Kidney (tissue), 14 donors: Measurements from ENCODE around the gene FAM53A. TPM values are rescaled to one million over a fixed set of nuclear protein-coding genes. Genes with fewer than 3 reads are reported as not detected.

ENCODE experiments used
- DNase-seq, 5 donors: peaks; one replicate each; pipeline ENCODE4 v3.0.0-alpha.2; 2013 to 2020
- FAIRE-seq: peaks from 2 replicates; lab custom pipeline; 2012; peaks lifted over from hg19 to GRCh38; lab: Jason Lieb, UNC
- H3K27ac ChIP-seq, 2 donors: one replicate each; pipeline ENCODE4 v1.7.0; 2013; ENCODE audit warnings: low read depth in 2 of 2, low read length in 2 of 2, inconsistent platforms in 1 of 2
- H3K27me3 ChIP-seq: one replicate; pipeline ENCODE4 v1.7.1; 2013; ENCODE audit warnings: low read length, inconsistent platforms; ENCODE audit not compliant: control insufficient read depth, insufficient read depth
- H3K36me3 ChIP-seq, 3 donors: one replicate each; pipeline versions ENCODE4 v1.7.0 to v1.7.1; 2013; ENCODE audit warnings: low read length in 3 of 3, control low read depth in 1 of 3, inconsistent platforms in 1 of 3; ENCODE audit not compliant: insufficient read depth in 3 of 3, control insufficient read depth in 2 of 3
- H3K4me1 ChIP-seq, 3 donors: one replicate each; pipeline versions ENCODE4 v1.7.0 to v1.7.1; 2013; ENCODE audit warnings: low read length in 3 of 3, inconsistent platforms in 1 of 3, low read depth in 1 of 3; ENCODE audit not compliant: control insufficient read depth in 2 of 3, insufficient read depth in 2 of 3
- H3K4me3 ChIP-seq, 3 donors: one replicate each; pipeline versions ENCODE4 v1.7.0 to v1.8.1; 2013; ENCODE audit warnings: low read length in 3 of 3, control low read depth in 1 of 3, inconsistent platforms in 1 of 3
- H3K9ac ChIP-seq, 3 donors: one replicate each; pipeline versions ENCODE4 v1.7.0 to v1.7.1; 2013; ENCODE audit warnings: low read length in 3 of 3, control low read depth in 1 of 3, inconsistent platforms in 1 of 3
- H3K9me3 ChIP-seq, 3 donors: one replicate each; pipeline versions ENCODE4 v1.7.0 to v1.7.1; 2013; ENCODE audit warnings: low read length in 3 of 3, control low read depth in 1 of 3, inconsistent platforms in 1 of 3; ENCODE audit not compliant: control insufficient read depth in 2 of 3, insufficient read depth in 1 of 3
- intact Hi-C: fragments of 100-400 bp; cut with DNase I; formaldehyde crosslinking; loops from one replicate; pipeline ENCODE4 v1.11.1; 2022
- polyA plus RNA-seq: library from polyadenylated mRNA; stranded (reverse); fragments of 350-450 nt; fragmentation: Illumina TruSeq; extraction: RNeasy Lipid Tissue Mini Kit (QIAGEN cat#74804); gene quantifications from one replicate; pipeline ENCODE4 v1.2.3, GENCODE V29; 2014; ENCODE audit warnings: low read depth, low replicate concordance; ENCODE audit not compliant: insufficient read depth
- total RNA-seq: library from RNA; stranded (reverse); fragmentation: NEBNext Ultra II Directional; extraction: Animal tissue kit (Norgen Biotek cat#: 25700); gene quantifications from one replicate; pipeline ENCODE4 v1.2.1, GENCODE V29; 2021
- TF ChIP-seq, protein P1 (sequence below): IDR thresholded peaks from 3 replicates; pipeline ENCODE4 v1.5.1; 2012; ENCODE audit warnings: mild to moderate bottlenecking, moderate library complexity, borderline replicate concordance; ENCODE audit not compliant: insufficient read depth; ENCODE audit errors: extremely low read depth
- donor health status: control.
- donor health status: control.
- donor health status: control.
- donor health status: control.
- donor health status: control.
- donor health status: DM: yes; HTN: yes; CAD: no.
- donor health status: Normal renal cell carcinoma (clear cell type).

The FAM53A gene
- total and polyA plus RNA-seq, 2 donors from 2014 or later: 1.2 to 2.9 TPM

DNA sequence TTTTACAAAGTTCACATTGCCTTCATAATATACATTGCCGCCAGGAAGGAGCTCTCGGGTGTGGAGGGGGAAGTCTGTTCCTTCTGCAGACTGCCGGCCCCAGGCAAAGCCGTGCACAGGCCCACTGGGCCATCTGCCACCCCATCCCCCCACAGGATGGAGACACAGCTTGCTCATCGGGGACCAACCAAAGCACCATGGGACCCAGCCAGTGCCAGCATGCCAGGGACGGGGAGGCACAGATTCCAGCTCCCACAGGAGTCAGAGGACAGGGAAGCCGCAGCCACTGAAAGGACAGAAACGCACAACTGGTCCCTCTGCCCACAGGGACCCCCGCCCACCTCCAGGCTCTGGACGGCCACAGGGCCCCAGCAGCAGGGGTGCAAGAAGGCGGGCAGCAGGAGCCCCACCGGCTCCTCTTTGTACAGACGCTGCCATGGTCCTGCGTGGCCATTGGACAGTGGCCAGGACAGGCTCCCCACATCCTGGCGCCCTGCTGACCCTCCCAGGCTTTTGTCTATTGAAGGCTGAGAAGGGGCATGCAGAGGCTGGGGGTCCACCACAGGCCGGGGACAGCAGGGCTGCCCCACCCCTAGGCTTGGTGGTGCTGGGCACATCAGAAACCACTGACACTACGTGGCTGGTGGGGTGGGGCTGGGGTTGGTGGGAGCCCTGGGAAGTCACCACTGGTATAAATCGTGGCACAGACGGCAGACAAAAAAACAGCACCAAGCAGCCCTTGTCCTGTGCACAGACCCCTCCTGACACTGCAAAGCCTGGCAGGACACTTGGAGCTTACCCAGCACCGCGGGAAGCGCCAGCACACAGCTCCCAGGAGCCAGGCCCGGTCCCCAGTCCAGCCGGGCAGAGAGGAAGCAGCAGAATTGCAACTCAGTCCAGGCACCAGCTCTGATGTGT lies 89.0 kb downstream of the FAM53A start:
- H3K9ac ChIP-seq: no peak overlapping the region
- intact Hi-C loops: no loop called here
- no peaks in the 10 kb centered on the region for H3K4me1 ChIP-seq
- DNase-seq: peak in 2 of 5 donors; percentile 28 to 55
- H3K9me3 ChIP-seq: peaks cover 0 to 11% (median 3%) of the 10 kb centered on the region in 3 donors
- no peak overlapping the region for H3K27ac ChIP-seq
- H3K27me3 ChIP-seq: no peaks in the 10 kb centered on the region
- H3K4me3 ChIP-seq: no peak overlapping the region
- H3K36me3 ChIP-seq: no peaks in the 10 kb centered on the region
- no peak for FAIRE-seq
- TF ChIP-seq, protein P1, sequence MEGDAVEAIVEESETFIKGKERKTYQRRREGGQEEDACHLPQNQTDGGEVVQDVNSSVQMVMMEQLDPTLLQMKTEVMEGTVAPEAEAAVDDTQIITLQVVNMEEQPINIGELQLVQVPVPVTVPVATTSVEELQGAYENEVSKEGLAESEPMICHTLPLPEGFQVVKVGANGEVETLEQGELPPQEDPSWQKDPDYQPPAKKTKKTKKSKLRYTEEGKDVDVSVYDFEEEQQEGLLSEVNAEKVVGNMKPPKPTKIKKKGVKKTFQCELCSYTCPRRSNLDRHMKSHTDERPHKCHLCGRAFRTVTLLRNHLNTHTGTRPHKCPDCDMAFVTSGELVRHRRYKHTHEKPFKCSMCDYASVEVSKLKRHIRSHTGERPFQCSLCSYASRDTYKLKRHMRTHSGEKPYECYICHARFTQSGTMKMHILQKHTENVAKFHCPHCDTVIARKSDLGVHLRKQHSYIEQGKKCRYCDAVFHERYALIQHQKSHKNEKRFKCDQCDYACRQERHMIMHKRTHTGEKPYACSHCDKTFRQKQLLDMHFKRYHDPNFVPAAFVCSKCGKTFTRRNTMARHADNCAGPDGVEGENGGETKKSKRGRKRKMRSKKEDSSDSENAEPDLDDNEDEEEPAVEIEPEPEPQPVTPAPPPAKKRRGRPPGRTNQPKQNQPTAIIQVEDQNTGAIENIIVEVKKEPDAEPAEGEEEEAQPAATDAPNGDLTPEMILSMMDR: no peak

DNA sequence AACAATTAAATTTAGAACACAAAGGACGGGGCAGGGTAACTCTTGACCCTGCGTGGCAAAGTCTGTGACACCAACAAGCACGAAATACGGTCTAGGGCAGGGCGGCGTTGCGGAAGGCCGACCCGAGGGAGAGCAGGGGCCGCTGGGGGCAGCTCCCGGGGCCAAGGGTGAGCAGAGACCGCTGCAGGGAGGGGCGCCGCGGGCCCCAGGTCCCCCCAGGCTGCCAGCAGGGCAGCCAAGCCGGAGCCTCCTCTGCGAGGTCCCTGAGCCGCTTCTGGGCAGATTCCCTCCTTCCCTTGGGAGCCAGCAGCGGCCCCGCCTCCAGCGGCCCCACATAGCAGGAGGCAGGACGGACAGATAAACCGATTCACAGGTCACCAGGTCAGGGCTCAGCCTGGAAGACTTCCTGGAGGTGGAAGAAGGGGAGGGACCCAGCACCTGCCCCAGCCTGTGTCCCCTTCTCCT lies 90.2 kb downstream of the FAM53A start:
- DNase-seq (peak in 2 of 5 donors; percentile 39 to 45), FAIRE-seq (no peak)
- no peaks in the 10 kb centered on the region for H3K36me3 ChIP-seq
- H3K4me1 ChIP-seq: no peaks in the 10 kb centered on the region
- H3K27me3 ChIP-seq: no peaks in the 10 kb centered on the region
- intact Hi-C loops: no loop called here
- H3K9ac ChIP-seq: no peak overlapping the region
- TF ChIP-seq, protein P1: no peak
- no peak overlapping the region for H3K4me3 ChIP-seq
- H3K27ac ChIP-seq: no peak overlapping the region
- peaks cover 0 to 12% (median 4%) of the 10 kb centered on the region in 3 donors for H3K9me3 ChIP-seq

DNA sequence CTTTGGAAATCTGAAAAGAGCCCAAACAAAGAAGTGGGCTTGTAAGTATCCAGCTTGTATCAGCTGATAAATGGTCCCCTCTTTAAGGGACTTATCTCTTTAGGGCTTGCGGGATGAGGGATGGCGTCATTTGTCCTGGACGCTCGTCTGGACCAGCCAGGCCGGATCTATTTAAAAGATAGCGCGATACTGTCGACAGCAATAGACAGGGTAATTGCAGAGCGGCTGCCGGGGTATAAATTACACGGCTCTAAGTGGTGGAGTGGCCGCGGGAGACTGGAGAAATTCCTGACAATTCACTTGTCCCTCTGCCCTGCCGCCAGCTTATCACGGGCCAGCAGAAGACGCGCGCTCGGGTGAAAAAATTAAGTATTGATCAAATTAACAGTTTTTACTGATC lies 90.7 kb downstream of the FAM53A start:
- H3K36me3 ChIP-seq: no peaks in the 10 kb centered on the region
- no peak overlapping the region for H3K9ac ChIP-seq
- no peak for FAIRE-seq
- DNase-seq: peak in 2 of 5 donors; percentile 25 to 44
- no peaks in the 10 kb centered on the region for H3K4me1 ChIP-seq
- H3K27me3 ChIP-seq: no peaks in the 10 kb centered on the region
- H3K27ac ChIP-seq: no peak overlapping the region
- intact Hi-C loops: no loop called here
- TF ChIP-seq, protein P1: no peak
- H3K9me3 ChIP-seq: peaks cover 0 to 17% (median 7%) of the 10 kb centered on the region in 3 donors
- no peak overlapping the region for H3K4me3 ChIP-seq
